GM12878 (cell line): ENCODE data around the gene RUSC1. TPM values are rescaled to one million over a fixed set of nuclear protein-coding genes. Genes with fewer than 3 reads are reported as not detected.

Experiments used
- ATAC-seq: fragments of 200-7000 bp; cut with Tn5 transposase; 3 replicates; pipeline ENCODE4 v1.9.1; 2020; ENCODE audit warnings: mild to moderate bottlenecking, moderate library complexity
- BruUV-seq: library from RNA; stranded (reverse); fragments of 400-500 nt; replicated peaks from 2 replicates; lab custom pipeline; 2021; lab: Mats Ljungman, UMichigan
- CTCF ChIA-PET: fragments of 300-600 bp; sonication (Branson Sonifier 250); formaldehyde crosslinking; extraction: SDS; loops from one replicate; lab custom pipeline; 2021; ENCODE audit warnings: inconsistent platforms; lab: Yijun Ruan, JAX
- POLR2A ChIA-PET: fragments of 350-600 bp; formaldehyde crosslinking; extraction: SDS; loops from one replicate; lab custom pipeline; 2021; ENCODE audit warnings: inconsistent platforms; lab: Charles Lee
- RAD21 ChIA-PET: fragments of 300-600 bp; sonication (Branson Sonifier 250); formaldehyde crosslinking; loops from one replicate; lab custom pipeline; 2023; ENCODE audit warnings: antibody characterized with exemption; ENCODE audit not compliant: unreplicated experiment; lab: Charles Lee
- SMC1A ChIA-PET: fragments of 300-600 bp; sonication (Branson Sonifier 250); formaldehyde crosslinking; loops from one replicate; lab custom pipeline; 2023; ENCODE audit not compliant: unreplicated experiment, uncharacterized antibody; lab: Charles Lee
- DNase-seq: peaks from one replicate; pipeline ENCODE4 v3.0.0-alpha.2; 2011; ENCODE audit warnings: low read depth, low spot score
- FAIRE-seq: peaks from 3 replicates; lab custom pipeline; 2011; peaks lifted over from hg19 to GRCh38; lab: Jason Lieb, UNC
- H2AFZ ChIP-seq: 2 replicates; pipeline ENCODE4 v1.6.0; 2011; ENCODE audit warnings: low read depth, low read length, control low read depth; ENCODE audit not compliant: control insufficient read depth
- H3K27ac ChIP-seq: 2 replicates; pipeline ENCODE4 v1.5.1; 2011; ENCODE audit warnings: control low read depth; ENCODE audit not compliant: control insufficient read depth, insufficient read depth
- H3K27me3 ChIP-seq, 2 experiments: replicated peaks in 1 of 2; 2 replicates each; pipeline versions ENCODE4 v1.6.0 to v1.6.1; 2011; ENCODE audit warnings: low read length in 1 of 2; ENCODE audit not compliant: control insufficient read depth in 2 of 2, insufficient read depth in 2 of 2
- H3K36me3 ChIP-seq, 2 experiments: 2 replicates each; pipeline ENCODE4 v1.5.1; 2011; ENCODE audit warnings: low read length in 1 of 2; ENCODE audit not compliant: control insufficient read depth in 2 of 2, insufficient read depth in 2 of 2
- H3K4me1 ChIP-seq: 2 replicates; pipeline ENCODE4 v1.6.1; 2011; ENCODE audit warnings: mild to moderate bottlenecking, low read length, moderate library complexity, mixed read lengths; ENCODE audit not compliant: control insufficient read depth, insufficient read depth
- H3K4me2 ChIP-seq: 2 replicates; pipeline ENCODE4 v1.6.0; 2011; ENCODE audit warnings: control low read depth; ENCODE audit not compliant: control insufficient read depth, insufficient read depth
- H3K4me3 ChIP-seq: fragments of 200-600 bp; sonication (generic); 2 replicates; pipeline ENCODE4 v1.5.1; 2016
- H3K79me2 ChIP-seq: 2 replicates; pipeline ENCODE4 v1.6.0; 2011; ENCODE audit warnings: low read length; ENCODE audit not compliant: control insufficient read depth, insufficient read depth
- H3K9ac ChIP-seq: 2 replicates; pipeline ENCODE4 v1.8.0; 2011; ENCODE audit warnings: low read length, control low read depth, mixed read lengths; ENCODE audit not compliant: control insufficient read depth, insufficient read depth
- H3K9me3 ChIP-seq: replicated peaks from 3 replicates; pipeline ENCODE4 v1.5.1; 2011; ENCODE audit warnings: mild to moderate bottlenecking, low read length; ENCODE audit not compliant: control insufficient read depth, insufficient read depth
- H4K20me1 ChIP-seq: 2 replicates; pipeline ENCODE4 v1.6.0; 2011; ENCODE audit not compliant: control insufficient read depth, insufficient read depth
- CBFB ChIP-seq: IDR thresholded peaks from 2 replicates; pipeline ENCODE4 v1.6.1; 2016; ENCODE audit warnings: antibody characterized with exemption, low read depth
- DPF2 ChIP-seq: fragments of 450-650 bp; IDR thresholded peaks from 2 replicates; pipeline ENCODE4 v1.6.1; 2017; ENCODE audit warnings: mild to moderate bottlenecking
- KLF5 ChIP-seq: fragments of 450-650 bp; IDR thresholded peaks from 2 replicates; pipeline ENCODE4 v1.6.1; 2014; ENCODE audit warnings: mild to moderate bottlenecking; ENCODE audit not compliant: partially characterized antibody
- MTA2 ChIP-seq: fragments of 450-650 bp; IDR thresholded peaks from 2 replicates; pipeline ENCODE4 v1.6.1; 2016; ENCODE audit warnings: low read depth, mild to moderate bottlenecking, moderate library complexity
- RELA ChIP-seq: fragments of 450-650 bp; IDR thresholded peaks from 2 replicates; pipeline ENCODE4 v1.8.0; 2014; ENCODE audit warnings: borderline replicate concordance; ENCODE audit not compliant: partially characterized antibody
- WGBS: methylation state at CpG from one replicate; pipeline ENCODE4 v1.1.6; 2016; ENCODE audit warnings: low lambda C conversion rate; ENCODE audit not compliant: insufficient replicate concordance, insufficient coverage; ENCODE audit errors: missing lambda C conversion rate; 5-methylcytosine and 5-hydroxymethylcytosine counted together
- in situ Hi-C: fragments of 300-500 bp; cut with MboI; formaldehyde crosslinking; loops from 9 replicates; pipeline ENCODE4 v1.14.3; 2018; ENCODE audit warnings: mixed read lengths
- intact Hi-C: fragments of 100-400 bp; cut with micrococcal nuclease; formaldehyde crosslinking; loops from one replicate; pipeline ENCODE4 v1.14.2; 2022; ENCODE audit not compliant: unreplicated experiment
- polyA plus RNA-seq, 11 experiments: library from polyadenylated mRNA; depleted of rRNA in 4 of 11; unstranded in 6 of 11; stranded (reverse) in 5 of 11; fragments of >200 nt; fragmentation: Nextera tagmentation in 4 of 11; fragmentation: Illumina TruSeq in 1 of 11; extraction: Ambion mirVana in 4 of 11; extraction: Trizol in 1 of 11; gene quantifications; 1 replicate in 1 of 11; 2 replicates in 10 of 11; pipeline versions ENCODE4 v1.2.1 to v1.2.3, GENCODE V29; 2011 to 2016; ENCODE audit warnings: inconsistent platforms in 2 of 11, missing spikeins in 2 of 11, low read depth in 1 of 11
- total RNA-seq, 4 experiments: library from RNA; depleted of rRNA in 3 of 4; stranded (reverse); fragments of >200 nt in 3 of 4; fragmentation: Illumina TruSeq in 1 of 4; extraction: Trizol in 1 of 4; gene quantifications; 2 replicates each; pipeline versions ENCODE4 v1.2.1 to v1.2.3, GENCODE V29; 2013 to 2021
- TF ChIP-seq, protein P1 (sequence below): fragments of 150-350 bp; IDR thresholded peaks from 2 replicates; pipeline ENCODE4 v1.6.1; 2014; ENCODE audit warnings: mild to moderate bottlenecking, low read depth, low read length

RUSC1 gene
- total and polyA plus RNA-seq, 10 of the 15 experiments (the other 5 are each of a cell fraction or from before 2014, with no cell fraction given) = 1.1 to 23.7 (median 12.3) TPM

DNA sequence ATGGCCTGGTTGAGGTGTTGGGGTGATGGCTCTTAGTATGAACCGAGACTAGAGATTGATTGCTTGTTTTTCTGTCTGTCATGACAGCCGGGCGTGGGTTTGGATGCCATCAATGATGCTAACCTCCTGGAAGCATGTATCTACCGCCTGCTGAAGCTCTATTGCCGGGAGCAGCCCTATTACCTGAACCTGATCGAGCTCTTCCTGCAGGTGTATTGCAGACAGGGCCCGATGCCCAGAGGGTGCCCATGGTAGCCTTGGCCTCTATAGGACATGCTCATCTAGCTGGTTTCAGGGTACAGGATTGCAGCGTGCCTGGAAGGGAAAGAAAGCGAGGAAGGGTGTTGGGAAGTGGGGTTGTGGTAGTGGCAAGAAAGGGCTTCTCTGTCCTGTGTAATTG is 2.6 kb upstream of the RUSC1 start (continued):
- TF ChIP-seq, protein P1, sequence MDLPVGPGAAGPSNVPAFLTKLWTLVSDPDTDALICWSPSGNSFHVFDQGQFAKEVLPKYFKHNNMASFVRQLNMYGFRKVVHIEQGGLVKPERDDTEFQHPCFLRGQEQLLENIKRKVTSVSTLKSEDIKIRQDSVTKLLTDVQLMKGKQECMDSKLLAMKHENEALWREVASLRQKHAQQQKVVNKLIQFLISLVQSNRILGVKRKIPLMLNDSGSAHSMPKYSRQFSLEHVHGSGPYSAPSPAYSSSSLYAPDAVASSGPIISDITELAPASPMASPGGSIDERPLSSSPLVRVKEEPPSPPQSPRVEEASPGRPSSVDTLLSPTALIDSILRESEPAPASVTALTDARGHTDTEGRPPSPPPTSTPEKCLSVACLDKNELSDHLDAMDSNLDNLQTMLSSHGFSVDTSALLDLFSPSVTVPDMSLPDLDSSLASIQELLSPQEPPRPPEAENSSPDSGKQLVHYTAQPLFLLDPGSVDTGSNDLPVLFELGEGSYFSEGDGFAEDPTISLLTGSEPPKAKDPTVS = no peak
- TF ChIP-seq RELA (no peak), CBFB (no peak)

DNA sequence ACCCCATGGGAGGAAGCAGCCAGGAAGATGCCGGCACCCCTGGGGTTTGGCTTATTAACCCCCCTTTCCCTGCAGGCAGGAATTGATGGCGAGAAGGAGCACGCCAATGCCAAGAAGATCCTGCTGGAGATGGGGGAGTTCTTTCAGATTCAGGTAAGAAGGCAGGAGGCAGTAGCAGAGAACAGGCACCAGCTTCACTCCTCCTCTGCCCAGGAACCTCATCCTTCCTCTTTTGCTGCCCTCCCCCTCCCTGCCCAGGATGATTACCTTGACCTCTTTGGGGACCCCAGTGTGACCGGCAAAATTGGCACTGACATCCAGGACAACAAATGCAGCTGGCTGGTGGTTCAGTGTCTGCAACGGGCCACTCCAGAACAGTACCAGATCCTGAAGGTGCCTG is 1.2 kb upstream of the RUSC1 start:
- no peak for TF ChIP-seq MTA2
- no peak for TF ChIP-seq DPF2
- TF ChIP-seq KLF5 = no peak
- peaks cover 7 to 26% of the 10 kb centered on the region in 2 experiments for H3K36me3 ChIP-seq
- H2AFZ ChIP-seq = no peak overlapping the region
- ChIA-PET CTCF (interaction anchor here (1.5 to 9.6 kb wide), 3 partner anchors 13 to 273 kb away, joined by 3 to 225 read pairs (median 37); partner anchors contain the start of genes ENTREP3 and FDPS), POLR2A (no interaction called here), RAD21 (no interaction called here), SMC1A (interaction anchor here (0.6 to 6.8 kb wide), 2 partner anchors 13 to 68 kb away, joined by 3 to 57 read pairs; no protein-coding TSS in a partner anchor)
- intact Hi-C loops (no loop called here), in situ Hi-C loops (no loop called here)
- H4K20me1 ChIP-seq = no peaks in the 10 kb centered on the region
- no TSS peak for BruUV-seq
- FAIRE-seq (no peak), DNase-seq (no peak), ATAC-seq (no peak)
- H3K4me1 ChIP-seq = peaks cover 7% of the 10 kb centered on the region
- 90% methylated on average over 5 of the region's 5 CpGs for WGBS
- no peak overlapping the region for H3K9ac ChIP-seq
- H3K27me3 ChIP-seq = no peaks in the 10 kb centered on the region
- H3K4me2 ChIP-seq = no peak overlapping the region
- no peaks in the 10 kb centered on the region; the same call in none of the 2 replicates for H3K79me2 ChIP-seq
- no peak overlapping the region for H3K27ac ChIP-seq
- H3K4me3 ChIP-seq = no peak overlapping the region
- no peaks in the 10 kb centered on the region for H3K9me3 ChIP-seq
